OCI-LY7 (cell line): ENCODE results near the gene STAT5B. TPM values are rescaled to one million over a fixed set of nuclear protein-coding genes. Genes with fewer than 3 reads are reported as not detected.
"Not testable (repeated sequence)": the region's sequence is repeated elsewhere in the genome, so short reads cannot be mapped to it uniquely, and the experiment has no call there.

ENCODE experiments used
- BruUV-seq: library from RNA; stranded (reverse); fragments of 400-500 nt; replicated peaks from 2 replicates; lab custom pipeline; 2021; lab: Mats Ljungman, UMichigan
- CTCF ChIA-PET: fragments of 300-600 bp; sonication (Branson Sonifier 250); formaldehyde crosslinking; loops from one replicate; lab custom pipeline; 2022; ENCODE audit warnings: antibody characterized with exemption; ENCODE audit not compliant: unreplicated experiment; lab: Charles Lee
- POLR2A ChIA-PET: fragments of 300-600 bp; sonication (Branson Sonifier 250); formaldehyde crosslinking; loops from one replicate; lab custom pipeline; 2022; ENCODE audit warnings: antibody characterized with exemption; lab: Charles Lee
- DNase-seq: peaks from one replicate; pipeline ENCODE4 v3.0.0-alpha.2; 2015; ENCODE audit warnings: low spot score
- H2AFZ ChIP-seq: fragments of 200-600 bp; sonication (generic), shearing (Covaris generic); 2 replicates; pipeline ENCODE4 v1.6.1; 2014; ENCODE audit warnings: mild to moderate bottlenecking, antibody characterized with exemption, low read length, moderate library complexity
- H3K27ac ChIP-seq: fragments of 200-600 bp; sonication (generic); 2 replicates; pipeline ENCODE4 v1.5.1; 2014; ENCODE audit warnings: mixed run types, low read depth, mild to moderate bottlenecking, moderate library complexity, low read length, inconsistent platforms; ENCODE audit not compliant: poor library complexity, severe bottlenecking
- H3K36me3 ChIP-seq: fragments of 200-600 bp; sonication (generic); 2 replicates; pipeline ENCODE4 v1.6.1; 2014; ENCODE audit warnings: mild to moderate bottlenecking, antibody characterized with exemption, low read length, moderate library complexity, mixed read lengths; ENCODE audit not compliant: insufficient read depth
- H3K4me1 ChIP-seq: fragments of 200-600 bp; sonication (generic); 2 replicates; pipeline ENCODE4 v1.5.1; 2014; ENCODE audit warnings: mild to moderate bottlenecking, low read length; ENCODE audit not compliant: insufficient read depth, poor library complexity, severe bottlenecking
- H3K4me2 ChIP-seq: fragments of 200-600 bp; sonication (generic); 2 replicates; pipeline ENCODE4 v1.6.1; 2014; ENCODE audit warnings: mild to moderate bottlenecking, low read length
- H3K4me3 ChIP-seq: fragments of 200-600 bp; sonication (generic); 2 replicates; pipeline ENCODE4 v1.5.1; 2014; ENCODE audit warnings: mild to moderate bottlenecking, low read depth, low read length; ENCODE audit not compliant: poor library complexity, severe bottlenecking
- H3K79me2 ChIP-seq: fragments of 200-600 bp; sonication (generic); 2 replicates; pipeline ENCODE4 v1.6.1; 2016; ENCODE audit warnings: low read depth, mild to moderate bottlenecking, low read length, moderate library complexity, mixed read lengths; ENCODE audit not compliant: insufficient read depth
- H3K9me2 ChIP-seq: fragments of 200-600 bp; sonication (generic); 2 replicates; pipeline ENCODE4 v1.6.1; 2016; ENCODE audit warnings: mild to moderate bottlenecking, low read length, mixed read lengths; ENCODE audit not compliant: insufficient read depth
- H3K9me3 ChIP-seq: fragments of 200-600 bp; sonication (generic); 2 replicates; pipeline ENCODE4 v1.6.1; 2014; ENCODE audit warnings: mild to moderate bottlenecking, mixed run types, low read length, mixed read lengths
- H4K20me1 ChIP-seq: fragments of 200-600 bp; sonication (generic); 2 replicates; pipeline ENCODE4 v1.6.1; 2014; ENCODE audit warnings: mild to moderate bottlenecking, antibody characterized with exemption, low read length, moderate library complexity, mixed read lengths; ENCODE audit not compliant: insufficient read depth
- CTCF ChIP-seq: fragments of 200-600 bp; sonication (generic); conservative IDR thresholded peaks from 2 replicates; pipeline ENCODE4 v1.5.1; 2014; ENCODE audit warnings: mild to moderate bottlenecking, antibody characterized with exemption, low read length, moderate library complexity, mixed read lengths
- EZH2phosphoT487 ChIP-seq: fragments of 200-600 bp; sonication (generic); IDR thresholded peaks from 2 replicates; pipeline ENCODE4 v1.6.1; 2018; ENCODE audit warnings: low read depth, borderline replicate concordance, mild to moderate bottlenecking, mixed run types, antibody characterized with exemption, low read length, moderate library complexity, mixed read lengths
- intact Hi-C: fragments of 100-400 bp; cut with micrococcal nuclease; formaldehyde crosslinking; loops from one replicate; pipeline ENCODE4 v1.10.0; 2022; ENCODE audit not compliant: unreplicated experiment
- total RNA-seq, 2 experiments: library from RNA; depleted of rRNA in 1 of 2; stranded (reverse); fragments of >200 nt in 1 of 2; shearing (Covaris generic) in 1 of 2; gene quantifications; 2 replicates each; pipeline ENCODE4 v1.2.3, GENCODE V29; 2014 to 2022

Gene STAT5B
- total RNA-seq, 2 experiments from 2014 or later = 33.3 to 46.7 TPM

- intact Hi-C loops = no loop called here
- TF ChIP-seq EZH2phosphoT487 = no peak
- no peak for TF ChIP-seq CTCF
- H3K4me3 ChIP-seq = no peak overlapping the region
- no peaks in the 10 kb centered on the region for H3K9me3 ChIP-seq
- H3K27ac ChIP-seq = no peak overlapping the region
- peaks cover 7% of the 10 kb centered on the region for H3K4me1 ChIP-seq
- CTCF ChIA-PET = no interaction called here
- no peaks in the 10 kb centered on the region for H3K36me3 ChIP-seq
- no TSS peak for BruUV-seq
- POLR2A ChIA-PET = interaction anchor here (0.6 to 1.0 kb wide), 3 partner anchors 18 to 170 kb away, joined by 3 read pairs; no protein-coding TSS in a partner anchor
- DNase-seq = no peak
- no peaks in the 10 kb centered on the region for H3K9me2 ChIP-seq
- H3K79me2 ChIP-seq = peaks cover 19% of the 10 kb centered on the region; the same call in 1 of the 2 replicates
- peaks cover 7% of the 10 kb centered on the region; the same call in 1 of the 2 replicates for H4K20me1 ChIP-seq
- H3K4me2 ChIP-seq = no peak overlapping the region
- no peak overlapping the region for H2AFZ ChIP-seq
Observed at GRCh38 chr17:42266918-42267766, 9.0 kb downstream of the STAT5B start.

GRCh38 chr17:42266462-42266861 lies 9.7 kb downstream of the STAT5B start:
- no peaks in the 10 kb centered on the region for H3K9me3 ChIP-seq
- peaks cover 21% of the 10 kb centered on the region; the same call in 1 of the 2 replicates for H3K79me2 ChIP-seq
- TF ChIP-seq CTCF = no peak
- TF ChIP-seq EZH2phosphoT487 = no peak
- POLR2A ChIA-PET = interaction anchor here (0.6 kb wide), 1 partner anchor 72 kb away, joined by 3 read pairs; no protein-coding TSS in a partner anchor
- peaks cover 6% of the 10 kb centered on the region for H3K4me1 ChIP-seq
- H3K4me2 ChIP-seq = no peak overlapping the region
- H3K36me3 ChIP-seq = no peaks in the 10 kb centered on the region
- H2AFZ ChIP-seq = no peak overlapping the region
- no peak for DNase-seq
- peaks cover under 1% of the 10 kb centered on the region; the same call in 1 of the 2 replicates for H4K20me1 ChIP-seq
- intact Hi-C loops = no loop called here
- CTCF ChIA-PET = no interaction called here
- no peak overlapping the region for H3K4me3 ChIP-seq
- no peak overlapping the region for H3K27ac ChIP-seq
- H3K9me2 ChIP-seq = no peaks in the 10 kb centered on the region
- BruUV-seq = no TSS peak

GRCh38 chr17:42264366-42264765 lies 11.8 kb downstream of the STAT5B start:
- POLR2A ChIA-PET, H4K20me1 ChIP-seq, H2AFZ ChIP-seq, H3K4me2 ChIP-seq, CTCF ChIA-PET, H3K4me3 ChIP-seq, intact Hi-C loops, H3K9me3 ChIP-seq, DNase-seq, H3K9me2 ChIP-seq, H3K27ac ChIP-seq, BruUV-seq, H3K36me3 ChIP-seq: not testable (repeated sequence)
- Histone ChIP-seq H3K4me1 (peaks cover 26% of the 10 kb centered on the region), H3K79me2 (peaks cover 24% of the 10 kb centered on the region; the same call in 1 of the 2 replicates)
